B cell (primary cell): ENCODE measurements around the gene DLG1. TPM values are rescaled to one million over a fixed set of nuclear protein-coding genes. Genes with fewer than 3 reads are reported as not detected.

Experiments used
- ATAC-seq: fragments of 200-7000 bp; cut with Tn5 transposase; one replicate; pipeline ENCODE4 v1.10.0; 2021; ENCODE audit warnings: low read depth, mild to moderate bottlenecking, moderate number of reproducible peaks, moderate library complexity
- CTCF ChIA-PET: fragments of 350-600 bp; sonication (Branson Sonifier 250); formaldehyde crosslinking; loops from one replicate; lab custom pipeline; 2021; ENCODE audit warnings: antibody characterized with exemption, inconsistent platforms; lab: Charles Lee
- POLR2A ChIA-PET: fragments of 350-600 bp; sonication (Branson Sonifier 250); formaldehyde crosslinking; loops from one replicate; lab custom pipeline; 2021; ENCODE audit warnings: antibody characterized with exemption; lab: Charles Lee
- DNase-seq: peaks from one replicate; pipeline ENCODE4 v3.0.0; 2013
- H2AFZ ChIP-seq: 2 replicates; pipeline ENCODE4 v1.6.1; 2012; ENCODE audit warnings: mild to moderate bottlenecking, low read depth, low read length; ENCODE audit not compliant: insufficient read depth, poor library complexity, severe bottlenecking
- H3K27ac ChIP-seq, 2 donors: 1 replicate in 1 of 2; 2 replicates in 1 of 2; pipeline ENCODE4 v1.5.1; 2012 to 2013; ENCODE audit warnings: low read length in 2 of 2, mild to moderate bottlenecking in 2 of 2, moderate library complexity in 1 of 2
- H3K27me3 ChIP-seq, 4 experiments: fragments of 200-600 bp in 1 of 4; sonication (generic) in 1 of 4; replicated peaks in 1 of 4; 1 replicate in 2 of 4; 2 replicates in 2 of 4; pipeline versions ENCODE4 v1.6.1 to v1.7.0; 2013 to 2016; ENCODE audit warnings: low read length in 3 of 4, mild to moderate bottlenecking in 2 of 4, mixed read lengths in 1 of 4, moderate library complexity in 1 of 4; ENCODE audit not compliant: insufficient read depth in 4 of 4, control insufficient read depth in 3 of 4; ENCODE audit errors: control extremely low read depth in 1 of 4
- H3K36me3 ChIP-seq, 2 experiments: replicated peaks in 1 of 2; 1 replicate in 1 of 2; 2 replicates in 1 of 2; pipeline versions ENCODE4 v1.6.1 to v1.7.1; 2013; ENCODE audit warnings: low read length in 1 of 2; ENCODE audit not compliant: insufficient read depth in 2 of 2, control insufficient read depth in 1 of 2; ENCODE audit errors: control extremely low read depth in 1 of 2, extremely low read depth in 1 of 2
- H3K4me1 ChIP-seq, 2 donors: fragments of 200-600 bp in 1 of 2; sonication (generic) in 1 of 2; 1 replicate in 1 of 2; 2 replicates in 1 of 2; pipeline versions ENCODE4 v1.5.1 to v1.6.1; 2013 to 2017; ENCODE audit warnings: low read length in 2 of 2; ENCODE audit not compliant: control insufficient read depth in 2 of 2, insufficient read depth in 2 of 2
- H3K4me2 ChIP-seq: replicated peaks from 2 replicates; pipeline ENCODE3; 2012; ENCODE audit warnings: mild to moderate bottlenecking, low read depth, low read length; ENCODE audit not compliant: poor library complexity, severe bottlenecking
- H3K4me3 ChIP-seq, 5 experiments: fragments of 200-600 bp in 1 of 5; sonication (generic) in 1 of 5; 1 replicate in 3 of 5; 2 replicates in 2 of 5; pipeline versions ENCODE4 v1.5.1 to v1.7.0; 2011 to 2016; ENCODE audit warnings: low read length in 4 of 5, mild to moderate bottlenecking in 4 of 5, low read depth in 2 of 5, control low read depth in 1 of 5, moderate library complexity in 1 of 5; ENCODE audit not compliant: insufficient read depth in 1 of 5; ENCODE audit errors: control extremely low read depth in 1 of 5, extremely low read depth in 1 of 5
- H3K79me2 ChIP-seq: fragments of 200-600 bp; sonication (generic); one replicate; pipeline ENCODE4 v1.6.0; 2016; ENCODE audit warnings: low read length; ENCODE audit not compliant: control insufficient read depth, insufficient read depth
- H3K9ac ChIP-seq: fragments of 200-600 bp; sonication (generic); 2 replicates; pipeline ENCODE4 v1.6.1; 2017; ENCODE audit warnings: mild to moderate bottlenecking, low read length, moderate library complexity
- H3K9me3 ChIP-seq, 3 donors: one replicate each; pipeline versions ENCODE4 v1.6.1 to v1.7.1; 2013; ENCODE audit warnings: low read length in 2 of 3; ENCODE audit not compliant: control insufficient read depth in 2 of 3, insufficient read depth in 1 of 3; ENCODE audit errors: control extremely low read depth in 1 of 3
- H4K20me1 ChIP-seq: 2 replicates; pipeline ENCODE4 v1.6.0; 2012; ENCODE audit warnings: mild to moderate bottlenecking, low read length; ENCODE audit not compliant: insufficient read depth, control insufficient read depth, poor library complexity, severe bottlenecking
- H3K27ac Mint-ChIP-seq: one replicate; pipeline ENCODE4 v1.8.0; 2021; ENCODE audit warnings: mixed read lengths
- H3K27me3 Mint-ChIP-seq: one replicate; pipeline ENCODE4 v1.8.0; 2021; ENCODE audit warnings: mixed read lengths
- H3K4me1 Mint-ChIP-seq: one replicate; pipeline ENCODE4 v1.8.0; 2021; ENCODE audit warnings: mixed read lengths
- H3K4me3 Mint-ChIP-seq: one replicate; pipeline ENCODE4 v1.8.0; 2021; ENCODE audit warnings: mixed read lengths
- H3K9me3 Mint-ChIP-seq: one replicate; pipeline ENCODE4 v1.8.0; 2022; ENCODE audit warnings: mixed read lengths; ENCODE audit not compliant: insufficient read depth
- CTCF ChIP-seq: fragments of 200-600 bp; IDR thresholded peaks from one replicate; pipeline ENCODE4 v1.8.0; 2022; ENCODE audit warnings: antibody characterized with exemption, mild to moderate bottlenecking
- EZH2 ChIP-seq: IDR thresholded peaks from 2 replicates; pipeline ENCODE4 v1.6.1; 2012; ENCODE audit warnings: borderline replicate concordance, low read depth, mild to moderate bottlenecking, moderate library complexity, low read length; ENCODE audit not compliant: insufficient read depth, poor library complexity, severe bottlenecking
- WGBS: methylation state at CpG from one replicate; pipeline ENCODE4 v1.1.5; 2013; ENCODE audit warnings: missing lambda C conversion rate; ENCODE audit not compliant: insufficient coverage; 5-methylcytosine and 5-hydroxymethylcytosine counted together
- intact Hi-C: fragments of 100-400 bp; cut with micrococcal nuclease; formaldehyde crosslinking; loops from one replicate; pipeline ENCODE4 v1.10.0; 2022
- polyA plus RNA-seq: library from polyadenylated mRNA; depleted of rRNA; stranded (reverse); fragments of >200 nt; gene quantifications from 2 replicates; pipeline ENCODE4 v1.2.3, GENCODE V29; 2012
- total RNA-seq, 2 donors: library from RNA; stranded (reverse); fragments of 120-200 nt in 1 of 2; gene quantifications; 1 replicate in 1 of 2; 2 replicates in 1 of 2; pipeline versions ENCODE4 v1.2.3 to v1.2.4, GENCODE V29; 2013 to 2022

The DLG1 gene
- total and polyA plus RNA-seq, 2 donors (not counting 1 experiment from before 2014, with no cell fraction given): 23.4 to 114 TPM

- Histone ChIP-seq H4K20me1 (no peaks in the 10 kb centered on the region), H3K4me2 (no peak overlapping the region), H3K4me3 (no peak overlapping the region), H3K27me3 (no peaks in the 10 kb centered on the region), H3K9ac (no peak overlapping the region), H3K79me2 (no peaks in the 10 kb centered on the region), H2AFZ (no peak overlapping the region), H3K27ac (no peak overlapping the region), H3K9me3 (peaks cover 0 to 10% (median 0%) of the 10 kb centered on the region in 3 donors), H3K4me1 (peaks cover 7 to 12% of the 10 kb centered on the region in 2 donors), H3K36me3 (no peaks in the 10 kb centered on the region)
- H3K4me3 Mint-ChIP-seq: no peak overlapping the region
- ChIA-PET POLR2A (no interaction called here), CTCF (interaction anchor here (2.1 to 7.2 kb wide), 2 partner anchors 30 to 188 kb away, joined by 7 to 39 read pairs; partner anchors contain the start of gene MELTF)
- ATAC-seq (no peak), DNase-seq (no peak)
- H3K9me3 Mint-ChIP-seq: no peaks in the 10 kb centered on the region
- peaks cover 12% of the 10 kb centered on the region for H3K4me1 Mint-ChIP-seq
- no peak overlapping the region for H3K27ac Mint-ChIP-seq
- intact Hi-C loops: no loop called here
- TF ChIP-seq EZH2 (no peak), CTCF (no peak)
- 96% methylated on average over 13 of the region's 21 CpGs for WGBS
- H3K27me3 Mint-ChIP-seq: no peaks in the 10 kb centered on the region
Measured at GRCh38 chr3:196998966-196999760, 299.2 kb downstream of the DLG1 start.

GRCh38 chr3:196997311-196997710 lies 301.1 kb downstream of the DLG1 start:
- Histone ChIP-seq H3K9me3 (peaks cover 0 to 10% (median 0%) of the 10 kb centered on the region in 3 donors), H3K36me3 (no peaks in the 10 kb centered on the region), H3K79me2 (no peaks in the 10 kb centered on the region), H2AFZ (no peak overlapping the region), H3K4me1 (peaks cover 0 to 4% of the 10 kb centered on the region in 2 donors), H3K4me2 (no peak overlapping the region), H3K27ac (no peak overlapping the region), H3K27me3 (no peaks in the 10 kb centered on the region), H3K4me3 (no peak overlapping the region), H3K9ac (no peak overlapping the region), H4K20me1 (no peaks in the 10 kb centered on the region)
- DNase-seq (no peak), ATAC-seq (no peak)
- ChIA-PET CTCF (no interaction called here), POLR2A (no interaction called here)
- Mint-ChIP-seq H3K9me3 (no peaks in the 10 kb centered on the region), H3K4me3 (no peak overlapping the region), H3K27me3 (no peaks in the 10 kb centered on the region), H3K27ac (no peak overlapping the region), H3K4me1 (peaks cover 6% of the 10 kb centered on the region)
- no peak for TF ChIP-seq EZH2
- no peak for TF ChIP-seq CTCF
- over 99% methylated on average over 13 of the region's 15 CpGs for WGBS
- intact Hi-C loops: no loop called here
